Uterus (tissue), 2 donors: ENCODE data around the gene INAFM1.

ENCODE experiments used
- CTCF ChIP-seq, 4 experiments: fragments of 200-600 bp in 2 of 4; fragments of 450-650 bp in 2 of 4; sonication (generic) in 2 of 4; IDR thresholded peaks; one replicate each; pipeline ENCODE4 v1.5.1; 2016 to 2019; ENCODE audit warnings: antibody characterized with exemption in 4 of 4, mild to moderate bottlenecking in 2 of 4, moderate library complexity in 1 of 4
- POLR2A ChIP-seq, 2 donors: fragments of 450-650 bp; IDR thresholded peaks; one replicate each; pipeline ENCODE4 v1.6.1; 2016; ENCODE audit warnings: antibody characterized with exemption in 2 of 2, mild to moderate bottlenecking in 1 of 2, moderate library complexity in 1 of 2

GRCh38 chr19:47253970-47254369, 20.7 kb upstream of the INAFM1 start:
- no peak for TF ChIP-seq POLR2A (IDR thresholded peaks at IDR 0.05)
- TF ChIP-seq CTCF (IDR thresholded peaks at IDR 0.05): no peak
